C4-2B (cell line): ENCODE data around the gene DDC.

ENCODE experiments used
- CTCF ChIP-seq: fragments of 450-650 bp; conservative IDR thresholded peaks from 2 replicates; pipeline ENCODE4 v1.5.1; 2017; ENCODE audit warnings: mild to moderate bottlenecking
- ZFX ChIP-seq: fragments of 450-650 bp; IDR thresholded peaks from 2 replicates; pipeline ENCODE4 v1.6.1; 2017

GRCh38 chr7:50565559-50565916 lies 333 bp upstream of the DDC start:
- TF ChIP-seq CTCF (no peak), ZFX (no peak)
